Smooth muscle cell (in vitro differentiated cells): ENCODE data around the gene TRAPPC2L. TPM values are rescaled to one million over a fixed set of nuclear protein-coding genes. Genes with fewer than 3 reads are reported as not detected.

Experiments
- DNase-seq: peaks from one replicate; lab custom pipeline; 2025; ENCODE audit not compliant: unreplicated experiment; lab: John Stamatoyannopoulos, UW
- H2AFZ ChIP-seq: fragments of 200-600 bp; sonication (generic); 2 replicates; pipeline ENCODE4 v1.6.0; 2016; ENCODE audit warnings: antibody characterized with exemption, low read depth, mild to moderate bottlenecking
- H3F3A ChIP-seq: fragments of 200-600 bp; sonication (generic); 2 replicates; pipeline ENCODE4 v1.6.0; 2017; ENCODE audit warnings: antibody characterized with exemption, low read depth
- H3K27ac ChIP-seq: fragments of 200-600 bp; sonication (generic); 2 replicates; pipeline ENCODE4 v1.5.1; 2016; ENCODE audit warnings: low read depth, mild to moderate bottlenecking
- H3K27me3 ChIP-seq: fragments of 200-600 bp; sonication (generic); 2 replicates; pipeline ENCODE4 v1.6.1; 2016; ENCODE audit warnings: low read depth, mild to moderate bottlenecking
- H3K36me3 ChIP-seq: fragments of 200-600 bp; sonication (generic); 2 replicates; pipeline ENCODE4 v1.5.1; 2016; ENCODE audit warnings: low read depth
- H3K4me1 ChIP-seq: fragments of 200-600 bp; sonication (generic); 2 replicates; pipeline ENCODE4 v1.5.1; 2016; ENCODE audit warnings: low read depth
- H3K4me2 ChIP-seq: fragments of 200-600 bp; sonication (generic); 2 replicates; pipeline ENCODE4 v1.6.0; 2016; ENCODE audit warnings: mild to moderate bottlenecking
- H3K4me3 ChIP-seq: fragments of 200-600 bp; sonication (generic); 2 replicates; pipeline ENCODE4 v1.5.1; 2016; ENCODE audit warnings: mild to moderate bottlenecking
- H3K79me2 ChIP-seq: fragments of 200-600 bp; sonication (generic); 2 replicates; pipeline ENCODE4 v1.6.0; 2016; ENCODE audit warnings: low read depth, mild to moderate bottlenecking
- H3K9ac ChIP-seq: fragments of 200-600 bp; sonication (generic); 2 replicates; pipeline ENCODE4 v1.6.0; 2016; ENCODE audit warnings: low read depth
- H3K9me3 ChIP-seq: fragments of 200-600 bp; sonication (generic); replicated peaks from 2 replicates; pipeline ENCODE4 v1.5.1; 2016; ENCODE audit warnings: low read depth
- H4K20me1 ChIP-seq: fragments of 200-600 bp; sonication (generic); 2 replicates; pipeline ENCODE4 v1.6.0; 2016; ENCODE audit warnings: low read depth
- WGBS: methylation state at CpG from one replicate; pipeline ENCODE4 v1.1.7; 2016; ENCODE audit warnings: low lambda C conversion rate; 5-methylcytosine and 5-hydroxymethylcytosine counted together
- polyA plus RNA-seq: library from polyadenylated mRNA; unstranded; fragments of >200 nt; fragmentation: Nextera tagmentation; extraction: Ambion mirVana; gene quantifications from 2 replicates; pipeline ENCODE4 v1.2.1, GENCODE V29; 2016
- total RNA-seq: library from RNA; depleted of rRNA; stranded (reverse); fragments of >200 nt; gene quantifications from 2 replicates; pipeline ENCODE4 v1.2.3, GENCODE V29; 2014
- TF ChIP-seq, protein P1 (sequence below): fragments of 200-600 bp; sonication (generic); IDR thresholded peaks from 2 replicates; pipeline ENCODE4 v1.5.1; 2017; ENCODE audit warnings: borderline replicate concordance, mild to moderate bottlenecking, antibody characterized with exemption; ENCODE audit not compliant: insufficient read depth, poor library complexity, severe bottlenecking

TRAPPC2L gene
- total and polyA plus RNA-seq, 2 experiments from 2014 or later, result 17.9 to 125 TPM

- H3K27me3 ChIP-seq, result no peaks in the 10 kb centered on the region
- H3F3A ChIP-seq, result no peaks in the 10 kb centered on the region
- H3K4me1 ChIP-seq, result peaks cover 18% of the 10 kb centered on the region
- peaks cover 9% of the 10 kb centered on the region for H4K20me1 ChIP-seq
- TF ChIP-seq, protein P1, sequence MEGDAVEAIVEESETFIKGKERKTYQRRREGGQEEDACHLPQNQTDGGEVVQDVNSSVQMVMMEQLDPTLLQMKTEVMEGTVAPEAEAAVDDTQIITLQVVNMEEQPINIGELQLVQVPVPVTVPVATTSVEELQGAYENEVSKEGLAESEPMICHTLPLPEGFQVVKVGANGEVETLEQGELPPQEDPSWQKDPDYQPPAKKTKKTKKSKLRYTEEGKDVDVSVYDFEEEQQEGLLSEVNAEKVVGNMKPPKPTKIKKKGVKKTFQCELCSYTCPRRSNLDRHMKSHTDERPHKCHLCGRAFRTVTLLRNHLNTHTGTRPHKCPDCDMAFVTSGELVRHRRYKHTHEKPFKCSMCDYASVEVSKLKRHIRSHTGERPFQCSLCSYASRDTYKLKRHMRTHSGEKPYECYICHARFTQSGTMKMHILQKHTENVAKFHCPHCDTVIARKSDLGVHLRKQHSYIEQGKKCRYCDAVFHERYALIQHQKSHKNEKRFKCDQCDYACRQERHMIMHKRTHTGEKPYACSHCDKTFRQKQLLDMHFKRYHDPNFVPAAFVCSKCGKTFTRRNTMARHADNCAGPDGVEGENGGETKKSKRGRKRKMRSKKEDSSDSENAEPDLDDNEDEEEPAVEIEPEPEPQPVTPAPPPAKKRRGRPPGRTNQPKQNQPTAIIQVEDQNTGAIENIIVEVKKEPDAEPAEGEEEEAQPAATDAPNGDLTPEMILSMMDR, result no peak
- 93% methylated on average over 10 of the region's 10 CpGs for WGBS
- H3K9me3 ChIP-seq, result no peaks in the 10 kb centered on the region
- no peaks in the 10 kb centered on the region for H3K79me2 ChIP-seq
- H3K4me3 ChIP-seq, result no peak overlapping the region
- no peak for DNase-seq
- H2AFZ ChIP-seq, result no peak overlapping the region
- H3K4me2 ChIP-seq, result no peak overlapping the region
- H3K9ac ChIP-seq, result no peak overlapping the region
- no peaks in the 10 kb centered on the region for H3K36me3 ChIP-seq
- H3K27ac ChIP-seq, result no peak overlapping the region
Observed at GRCh38 chr16:88809068-88809675, 47.8 kb upstream of the TRAPPC2L start.

- no peak for DNase-seq
- H3K9ac ChIP-seq, result no peak overlapping the region
- H3K4me2 ChIP-seq, result peak overlapping the region; percentile 93
Observed at GRCh38 chr16:88809676-88810165, 47.2 kb upstream of the TRAPPC2L start.

GRCh38 chr16:88810166-88810911, 46.6 kb upstream of the TRAPPC2L start:
- TF ChIP-seq, protein P1, result no peak
- WGBS, result 66% methylated on average over 12 of the region's 12 CpGs

More at GRCh38 chr16:88809676-88810165, 47.2 kb upstream of the TRAPPC2L start:
- Histone ChIP-seq H3K36me3 (no peaks in the 10 kb centered on the region), H3F3A (no peaks in the 10 kb centered on the region), H3K79me2 (no peaks in the 10 kb centered on the region), H3K4me1 (peaks cover 12% of the 10 kb centered on the region), H3K27ac (no peak overlapping the region), H3K27me3 (no peaks in the 10 kb centered on the region), H2AFZ (no peak overlapping the region), H4K20me1 (peaks cover 9% of the 10 kb centered on the region), H3K4me3 (no peak overlapping the region), H3K9me3 (no peaks in the 10 kb centered on the region)
- 92% methylated on average over 10 of the region's 10 CpGs for WGBS
- TF ChIP-seq, protein P1, result no peak

More at GRCh38 chr16:88810166-88810911, 46.6 kb upstream of the TRAPPC2L start:
- H3K27me3 ChIP-seq, result no peaks in the 10 kb centered on the region
- H3F3A ChIP-seq, result no peaks in the 10 kb centered on the region
- H2AFZ ChIP-seq, result no peak overlapping the region
- peak overlapping the region; percentile 93 for H3K4me2 ChIP-seq
- H3K27ac ChIP-seq, result peak overlapping the region; percentile 70
- H3K79me2 ChIP-seq, result no peaks in the 10 kb centered on the region
- DNase-seq, result no peak
- H3K9ac ChIP-seq, result no peak overlapping the region
- H4K20me1 ChIP-seq, result peaks cover 9% of the 10 kb centered on the region
- H3K4me3 ChIP-seq, result peak overlapping the region; percentile 65
- H3K9me3 ChIP-seq, result no peaks in the 10 kb centered on the region
- H3K36me3 ChIP-seq, result no peaks in the 10 kb centered on the region
- peaks cover 10% of the 10 kb centered on the region for H3K4me1 ChIP-seq
